C4-2B (cell line): ENCODE measurements around the gene DDOST.

Experiments
- ZFX ChIP-seq: fragments of 450-650 bp; IDR thresholded peaks from 2 replicates; pipeline ENCODE4 v1.6.1; 2017
- TF ChIP-seq, protein P1 (sequence below): fragments of 450-650 bp; conservative IDR thresholded peaks from 2 replicates; pipeline ENCODE4 v1.5.1; 2017; ENCODE audit warnings: mild to moderate bottlenecking

DNA sequence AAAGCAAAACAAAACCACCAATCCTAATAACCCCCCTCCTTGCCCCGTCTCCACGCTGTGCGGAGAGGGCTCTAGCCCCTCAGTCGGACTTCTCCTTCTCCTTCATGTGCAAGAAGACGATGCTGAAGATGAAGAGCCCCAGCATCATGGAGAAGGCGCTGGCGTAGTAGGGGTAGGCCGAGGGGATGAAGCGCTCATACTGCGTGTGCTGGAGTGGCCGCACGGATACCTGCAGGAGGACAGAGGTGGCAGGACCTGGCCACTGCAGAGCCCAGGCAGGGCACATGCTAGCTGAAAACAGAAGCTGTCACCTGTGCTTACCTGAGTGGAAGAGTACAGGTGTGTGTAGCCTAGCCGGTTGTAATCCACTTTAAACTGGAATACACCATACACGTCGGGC, 8.9 kb downstream of the DDOST start:
- TF ChIP-seq, protein P1, sequence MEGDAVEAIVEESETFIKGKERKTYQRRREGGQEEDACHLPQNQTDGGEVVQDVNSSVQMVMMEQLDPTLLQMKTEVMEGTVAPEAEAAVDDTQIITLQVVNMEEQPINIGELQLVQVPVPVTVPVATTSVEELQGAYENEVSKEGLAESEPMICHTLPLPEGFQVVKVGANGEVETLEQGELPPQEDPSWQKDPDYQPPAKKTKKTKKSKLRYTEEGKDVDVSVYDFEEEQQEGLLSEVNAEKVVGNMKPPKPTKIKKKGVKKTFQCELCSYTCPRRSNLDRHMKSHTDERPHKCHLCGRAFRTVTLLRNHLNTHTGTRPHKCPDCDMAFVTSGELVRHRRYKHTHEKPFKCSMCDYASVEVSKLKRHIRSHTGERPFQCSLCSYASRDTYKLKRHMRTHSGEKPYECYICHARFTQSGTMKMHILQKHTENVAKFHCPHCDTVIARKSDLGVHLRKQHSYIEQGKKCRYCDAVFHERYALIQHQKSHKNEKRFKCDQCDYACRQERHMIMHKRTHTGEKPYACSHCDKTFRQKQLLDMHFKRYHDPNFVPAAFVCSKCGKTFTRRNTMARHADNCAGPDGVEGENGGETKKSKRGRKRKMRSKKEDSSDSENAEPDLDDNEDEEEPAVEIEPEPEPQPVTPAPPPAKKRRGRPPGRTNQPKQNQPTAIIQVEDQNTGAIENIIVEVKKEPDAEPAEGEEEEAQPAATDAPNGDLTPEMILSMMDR, result no peak
- TF ChIP-seq ZFX, result no peak
